NCI-H2081 treated with DMSO at 0.1 percent for 48 hours (cell line): ENCODE results near the gene CCDC141.

Experiments used
- DNase-seq: peaks from one replicate; lab custom pipeline; 2025; lab: John Stamatoyannopoulos, UW

CCDC141 gene

GRCh38 chr2:178910005-178910404 lies 139.9 kb downstream of the CCDC141 start:
- DNase-seq, result no peak

GRCh38 chr2:178909507-178909906 lies 140.4 kb downstream of the CCDC141 start:
- no peak for DNase-seq

GRCh38 chr2:178908810-178909209 lies 141.1 kb downstream of the CCDC141 start:
- no peak for DNase-seq

GRCh38 chr2:178905261-178905660 lies 144.7 kb downstream of the CCDC141 start:
- DNase-seq, result no peak

- DNase-seq, result no peak
These were observed 150.3 kb downstream of the CCDC141 start for GRCh38 chr2:178899656-178900055.

- no peak for DNase-seq
These were observed 154.1 kb downstream of the CCDC141 start for GRCh38 chr2:178895872-178896271.

GRCh38 chr2:178895171-178895570 lies 154.8 kb downstream of the CCDC141 start:
- no peak for DNase-seq

GRCh38 chr2:178892751-178893625 lies 156.9 kb downstream of the CCDC141 start:
- no peak for DNase-seq

- no peak for DNase-seq
These were observed 157.9 kb downstream of the CCDC141 start for GRCh38 chr2:178891959-178892485.

GRCh38 chr2:178891265-178891958 lies 158.5 kb downstream of the CCDC141 start:
- DNase-seq, result peak; percentile 11

GRCh38 chr2:178886006-178886405 lies 163.9 kb downstream of the CCDC141 start:
- DNase-seq, result no peak

GRCh38 chr2:178884440-178884839 lies 165.5 kb downstream of the CCDC141 start:
- no peak for DNase-seq

- no peak for DNase-seq
These were observed 167.1 kb downstream of the CCDC141 start for GRCh38 chr2:178882666-178883440.

- DNase-seq, result no peak
These were observed 168.9 kb downstream of the CCDC141 start for GRCh38 chr2:178881075-178881474.

- DNase-seq, result no peak
These were observed 169.7 kb downstream of the CCDC141 start for GRCh38 chr2:178880257-178880656.

GRCh38 chr2:178877874-178878273 lies 172.1 kb downstream of the CCDC141 start:
- no peak for DNase-seq

- DNase-seq, result no peak
These were observed 175.3 kb downstream of the CCDC141 start for GRCh38 chr2:178874529-178875240.

GRCh38 chr2:178873912-178874311 lies 176.0 kb downstream of the CCDC141 start:
- no peak for DNase-seq

GRCh38 chr2:178871536-178871935 lies 178.4 kb downstream of the CCDC141 start:
- no peak for DNase-seq

- DNase-seq, result no peak
These were observed 179.2 kb downstream of the CCDC141 start for GRCh38 chr2:178870703-178871102.

GRCh38 chr2:178865999-178866398 lies 183.9 kb downstream of the CCDC141 start:
- DNase-seq, result peak; percentile 22
